NT2/D1 (cell line): ENCODE measurements around the gene CREB3.

ENCODE experiments used
- SUZ12 ChIP-seq: IDR thresholded peaks from 2 replicates; pipeline ENCODE4 v1.6.1; 2011; ENCODE audit not compliant: insufficient read length, insufficient read depth; ENCODE audit errors: extremely low read depth
- YY1 ChIP-seq: IDR thresholded peaks from 2 replicates; pipeline ENCODE4 v1.6.1; 2011; ENCODE audit not compliant: insufficient read length, insufficient read depth
- ZNF274 ChIP-seq: IDR thresholded peaks from 2 replicates; pipeline ENCODE4 v1.6.1; 2011; ENCODE audit warnings: mild to moderate bottlenecking, low read depth, low read length

GRCh38 chr9:35776018-35776417 is 43.6 kb downstream of the CREB3 start:
- TF ChIP-seq YY1 (no peak), ZNF274 (no peak), SUZ12 (no peak)
